Osteocyte (in vitro differentiated cells): ENCODE measurements around the gene MYBPH. TPM values are rescaled to one million over a fixed set of nuclear protein-coding genes. Genes with fewer than 3 reads are reported as not detected.

ENCODE experiments used
- DNase-seq: peaks from one replicate; pipeline ENCODE4 v3.0.0; 2021; ENCODE audit warnings: mixed read lengths; ENCODE audit not compliant: unreplicated experiment; ENCODE audit errors: extremely low spot score
- H3K27ac Mint-ChIP-seq: one replicate; pipeline ENCODE4 v1.8.0; 2021; ENCODE audit warnings: mild to moderate bottlenecking, mixed read lengths; ENCODE audit not compliant: unreplicated experiment
- H3K27me3 Mint-ChIP-seq: one replicate; pipeline ENCODE4 v1.8.0; 2021; ENCODE audit warnings: mixed read lengths; ENCODE audit not compliant: unreplicated experiment
- H3K36me3 Mint-ChIP-seq: one replicate; pipeline ENCODE4 v1.8.0; 2021; ENCODE audit warnings: mixed read lengths; ENCODE audit not compliant: unreplicated experiment
- H3K4me1 Mint-ChIP-seq: one replicate; pipeline ENCODE4 v1.8.0; 2021; ENCODE audit warnings: mixed read lengths; ENCODE audit not compliant: unreplicated experiment
- H3K4me3 Mint-ChIP-seq: one replicate; pipeline ENCODE4 v1.8.0; 2021; ENCODE audit warnings: mild to moderate bottlenecking, moderate library complexity, mixed read lengths; ENCODE audit not compliant: unreplicated experiment
- H3K9me3 Mint-ChIP-seq: one replicate; pipeline ENCODE4 v1.8.0; 2021; ENCODE audit warnings: mixed read lengths; ENCODE audit not compliant: unreplicated experiment
- CTCF ChIP-seq: fragments of 200-600 bp; sonication (generic); IDR thresholded peaks from 2 replicates; pipeline ENCODE4 v1.5.0; 2021; ENCODE audit warnings: antibody characterized with exemption, mild to moderate bottlenecking, moderate library complexity
- total RNA-seq: library from RNA; stranded (reverse); gene quantifications from 2 replicates; pipeline ENCODE4 v1.2.1, GENCODE V29; 2021

The MYBPH gene
- total RNA-seq, 1 donor from 2014 or later: not detected

GRCh38 chr1:203187304-203187685 is 11.7 kb upstream of the MYBPH start:
- Mint-ChIP-seq H3K36me3 (no peaks in the 10 kb centered on the region), H3K4me3 (no peak overlapping the region), H3K27me3 (peaks cover 43% of the 10 kb centered on the region), H3K4me1 (no peaks in the 10 kb centered on the region), H3K9me3 (no peaks in the 10 kb centered on the region), H3K27ac (no peak overlapping the region)
- no peak for TF ChIP-seq CTCF
- DNase-seq: no peak

GRCh38 chr1:203186446-203187303 is 11.0 kb upstream of the MYBPH start, which contains the start of gene CHI3L1:
CHI3L1 (minus strand) TSS chr1:203186704; CDS start chr1:203186623, 81 bp downstream.
- no peak for TF ChIP-seq CTCF
- no peak for DNase-seq
- Mint-ChIP-seq H3K4me3 (no peak within 1 kb of the TSS), H3K4me1 (no peaks in the 10 kb centered on the region), H3K27ac (no peak within 1 kb of the TSS), H3K27me3 (peaks cover 38% of the 10 kb centered on the region), H3K36me3 (no peaks in the 10 kb centered on the region), H3K9me3 (no peaks in the 10 kb centered on the region)

- Mint-ChIP-seq H3K9me3 (no peaks in the 10 kb centered on the region), H3K36me3 (no peaks in the 10 kb centered on the region), H3K4me3 (no peak overlapping the region), H3K27me3 (peaks cover 35% of the 10 kb centered on the region), H3K4me1 (no peaks in the 10 kb centered on the region), H3K27ac (no peak overlapping the region)
- no peak for DNase-seq
- TF ChIP-seq CTCF: no peak
These were observed 10.4 kb upstream of the MYBPH start for GRCh38 chr1:203186091-203186445.

GRCh38 chr1:203185585-203185984 is 10.0 kb upstream of the MYBPH start:
- H3K4me1 Mint-ChIP-seq: no peaks in the 10 kb centered on the region
- no peak for DNase-seq
- peaks cover 35% of the 10 kb centered on the region for H3K27me3 Mint-ChIP-seq
- H3K27ac Mint-ChIP-seq: no peak overlapping the region
- H3K4me3 Mint-ChIP-seq: no peak overlapping the region
- TF ChIP-seq CTCF: no peak
- no peaks in the 10 kb centered on the region for H3K9me3 Mint-ChIP-seq
- no peaks in the 10 kb centered on the region for H3K36me3 Mint-ChIP-seq

GRCh38 chr1:203185061-203185461 is 9.4 kb upstream of the MYBPH start:
- DNase-seq: no peak
- no peaks in the 10 kb centered on the region for H3K4me1 Mint-ChIP-seq
- no peaks in the 10 kb centered on the region for H3K9me3 Mint-ChIP-seq
- peaks cover 33% of the 10 kb centered on the region for H3K27me3 Mint-ChIP-seq
- no peaks in the 10 kb centered on the region for H3K36me3 Mint-ChIP-seq
- TF ChIP-seq CTCF: no peak
- no peak overlapping the region for H3K27ac Mint-ChIP-seq
- no peak overlapping the region for H3K4me3 Mint-ChIP-seq
